HG03432 (cell line): Measurements from ENCODE around the gene SEBOX.
A peak's percentile ranks its signal among the peaks of the same experiment; 100 is the strongest.

Source experiments
- ATAC-seq: cut with Tn5 transposase; IDR thresholded peaks from one replicate; pipeline ENCODE4 v1.9.1; 2021; ENCODE audit warnings: mild to moderate bottlenecking, moderate library complexity; ENCODE audit not compliant: unreplicated experiment

SEBOX gene

GRCh38 chr17:28364665-28365363 lies at the start of gene SEBOX:
Gene SEBOX (minus strand): TSS chr17:28365199. CDS start chr17:28365151, 48 bp downstream.
- no peak for ATAC-seq

- ATAC-seq, result no peak
Measured at GRCh38 chr17:28413804-28414203, 48.8 kb upstream of the SEBOX start.

GRCh38 chr17:28412099-28412498 lies 47.1 kb upstream of the SEBOX start:
- no peak for ATAC-seq

DNA sequence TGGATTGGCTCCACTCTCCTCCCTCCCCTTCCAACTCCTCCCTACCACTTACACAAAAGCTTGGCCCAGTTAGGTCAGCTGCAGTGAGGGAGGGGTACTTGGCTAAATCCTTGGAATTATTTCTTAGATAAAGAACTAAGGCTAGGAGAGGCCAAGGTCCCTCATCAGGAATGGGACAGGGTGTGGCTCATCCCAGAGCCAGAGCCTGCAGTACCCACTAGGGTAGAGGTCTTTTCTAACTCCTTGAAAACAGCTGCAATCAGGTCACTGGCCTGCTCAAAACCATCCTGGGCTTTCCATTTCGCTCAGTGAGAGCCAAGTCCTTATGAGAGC lies 42.9 kb upstream of the SEBOX start:
- no peak for ATAC-seq

- no peak for ATAC-seq
Measured at GRCh38 chr17:28407130-28407973, 42.4 kb upstream of the SEBOX start.

DNA sequence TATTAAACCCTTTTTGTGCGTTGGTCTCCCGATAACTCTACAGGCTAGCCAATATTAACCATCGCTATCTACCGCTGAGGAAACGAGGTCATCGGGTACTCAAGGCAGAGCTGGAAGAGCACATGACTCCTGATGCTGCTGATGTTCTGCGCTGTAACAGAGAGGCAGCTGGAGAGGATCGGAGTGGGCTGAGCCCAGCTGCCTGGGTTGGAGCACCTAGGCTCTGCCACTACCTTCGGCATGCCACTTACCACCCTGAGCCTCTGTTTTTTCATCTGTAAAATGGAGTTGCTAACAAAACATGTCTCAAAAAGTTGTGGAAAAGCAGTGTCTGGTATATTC lies 41.4 kb upstream of the SEBOX start:
- ATAC-seq, result no peak

GRCh38 chr17:28405632-28406472 lies 40.9 kb upstream of the SEBOX start, which contains the start of gene SLC46A1:
Gene SLC46A1 (minus strand): TSS chr17:28406212. CDS start chr17:28406114, 98 bp downstream.
- peak; percentile 86 for ATAC-seq

- no peak for ATAC-seq
Measured at GRCh38 chr17:28404812-28405570, 40.0 kb upstream of the SEBOX start.

- ATAC-seq, result no peak
Measured at GRCh38 chr17:28404461-28404811, 39.4 kb upstream of the SEBOX start.

DNA sequence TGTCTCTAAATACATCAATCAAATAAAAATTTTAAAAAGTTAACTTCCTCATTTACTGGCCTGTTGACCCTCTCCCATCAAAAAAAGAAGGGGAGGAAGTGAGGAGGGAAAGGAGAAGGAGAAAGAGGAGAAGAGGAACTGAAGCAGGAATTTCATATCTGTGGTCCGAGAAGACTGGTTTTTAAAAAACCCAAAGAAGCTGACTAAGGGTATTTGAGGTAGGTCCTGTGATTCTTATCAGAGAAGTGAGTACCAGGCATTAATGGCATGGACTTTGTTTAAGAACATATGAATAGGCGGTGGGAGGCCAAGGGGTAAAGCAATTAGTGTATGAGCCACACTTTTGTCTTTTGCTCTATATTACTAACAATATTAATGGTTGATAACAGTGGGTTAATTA lies 39.0 kb upstream of the SEBOX start:
- no peak for ATAC-seq

- ATAC-seq, result no peak
Measured at GRCh38 chr17:28402844-28403243, 37.8 kb upstream of the SEBOX start.

GRCh38 chr17:28402224-28402630 lies 37.2 kb upstream of the SEBOX start:
- no peak for ATAC-seq

DNA sequence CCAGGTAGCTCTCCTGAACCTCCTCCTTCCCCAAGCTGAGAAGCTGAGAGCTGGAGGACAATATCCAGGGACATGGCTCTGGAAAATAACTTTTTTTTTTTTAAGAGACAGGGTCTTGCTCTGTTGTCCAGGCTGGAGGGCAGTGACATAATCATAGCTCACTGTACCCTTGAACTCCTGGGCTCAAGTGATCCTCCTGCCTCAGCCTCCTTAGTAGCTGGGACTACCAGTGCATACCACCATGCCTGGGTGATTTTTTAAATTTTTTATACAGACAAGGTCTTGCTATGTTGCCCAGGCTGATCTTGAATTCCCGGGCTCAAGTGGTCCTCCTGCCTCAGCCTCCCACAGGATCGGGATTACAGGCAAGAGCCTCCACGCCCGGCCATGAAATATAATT lies 34.8 kb upstream of the SEBOX start:
- no peak for ATAC-seq

- no peak for ATAC-seq
Measured at GRCh38 chr17:28398280-28398981, 33.4 kb upstream of the SEBOX start.

DNA sequence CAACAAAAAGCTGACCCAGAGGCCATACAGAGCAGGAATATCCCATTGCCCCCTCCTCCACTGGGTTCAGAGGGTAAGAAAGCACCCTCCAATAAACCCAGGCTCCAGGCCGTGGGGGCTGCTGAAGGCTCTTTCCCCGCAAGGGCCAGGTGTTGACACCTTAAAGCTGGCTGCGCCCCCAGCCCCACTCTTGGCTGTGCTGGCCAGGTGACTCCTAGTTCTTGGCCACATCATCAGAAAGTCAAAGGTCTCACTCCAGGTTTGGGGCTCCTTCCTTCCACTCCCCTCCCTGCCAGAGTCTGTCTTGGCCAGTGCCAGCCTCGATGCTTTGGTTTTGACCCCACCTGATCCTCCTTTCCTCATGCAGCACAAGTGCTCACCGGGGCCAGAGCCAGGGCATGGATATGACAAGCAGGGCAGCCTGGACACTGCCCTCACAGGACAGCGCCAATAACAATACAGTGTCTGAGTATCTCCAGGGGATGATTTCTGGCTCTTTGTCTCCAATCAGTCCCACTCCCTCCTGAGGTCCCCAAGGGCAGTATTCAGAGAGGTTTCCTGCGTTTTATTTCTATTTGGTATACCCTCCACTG lies 32.8 kb upstream of the SEBOX start:
- ATAC-seq, result no peak

GRCh38 chr17:28397275-28397674 lies 32.3 kb upstream of the SEBOX start:
- ATAC-seq, result no peak

- ATAC-seq, result no peak
Measured at GRCh38 chr17:28396635-28397239, 31.7 kb upstream of the SEBOX start.

- ATAC-seq, result no peak
Measured at GRCh38 chr17:28395968-28396367, 31.0 kb upstream of the SEBOX start.

GRCh38 chr17:28395426-28395825 lies 30.4 kb upstream of the SEBOX start:
- ATAC-seq, result no peak
